PC-9 (cell line): Measurements from ENCODE around the gene AGBL4. TPM values are rescaled to one million over a fixed set of nuclear protein-coding genes. Genes with fewer than 3 reads are reported as not detected.

ENCODE experiments used
- BruUV-seq: library from RNA; stranded (reverse); fragments of 400-500 nt; replicated peaks from 2 replicates; lab custom pipeline; 2021; lab: Mats Ljungman, UMichigan
- CTCF ChIA-PET: fragments of 300-600 bp; sonication (Branson Sonifier 250); formaldehyde crosslinking; loops from one replicate; lab custom pipeline; 2022; ENCODE audit warnings: antibody characterized with exemption; lab: Charles Lee
- POLR2A ChIA-PET: fragments of 300-600 bp; sonication (Branson Sonifier 250); formaldehyde crosslinking; loops from one replicate; lab custom pipeline; 2022; ENCODE audit warnings: antibody characterized with exemption; ENCODE audit not compliant: unreplicated experiment; lab: Charles Lee
- DNase-seq, 2 experiments: peaks; one replicate each; pipeline versions ENCODE4 v3.0.0 to v3.0.0-alpha.2; 2015 to 2022; ENCODE audit warnings: mixed read lengths in 1 of 2
- H2AFZ ChIP-seq: fragments of 200-600 bp; sonication (generic); 2 replicates; pipeline ENCODE4 v1.8.1; 2017; ENCODE audit warnings: antibody characterized with exemption
- H3F3A ChIP-seq: fragments of 200-600 bp; sonication (generic); 2 replicates; pipeline ENCODE4 v1.8.1; 2017; ENCODE audit warnings: antibody characterized with exemption, mild to moderate bottlenecking, low read depth; ENCODE audit not compliant: insufficient read depth
- H3K27ac ChIP-seq: fragments of 200-600 bp; sonication (generic); 2 replicates; pipeline ENCODE4 v1.6.1; 2016; ENCODE audit warnings: mixed run types
- H3K27me3 ChIP-seq: fragments of 200-600 bp; sonication (generic); 2 replicates; pipeline ENCODE4 v1.6.1; 2016; ENCODE audit warnings: low read depth, mixed run types; ENCODE audit not compliant: insufficient read depth
- H3K36me3 ChIP-seq: fragments of 200-600 bp; sonication (generic); 2 replicates; pipeline ENCODE4 v1.6.1; 2016; ENCODE audit warnings: low read depth, mixed run types
- H3K4me1 ChIP-seq: fragments of 200-600 bp; sonication (generic); replicated peaks from 2 replicates; pipeline ENCODE4 v1.6.1; 2016; ENCODE audit warnings: mixed run types; ENCODE audit not compliant: insufficient read depth
- H3K4me2 ChIP-seq: fragments of 200-600 bp; sonication (generic); 2 replicates; pipeline ENCODE4 v1.6.1; 2017; ENCODE audit warnings: mixed run types
- H3K4me3 ChIP-seq: fragments of 200-600 bp; sonication (generic); 2 replicates; pipeline ENCODE4 v1.6.1; 2016; ENCODE audit warnings: mixed run types
- H3K79me2 ChIP-seq: fragments of 200-600 bp; sonication (generic); 2 replicates; pipeline ENCODE4 v1.6.1; 2017; ENCODE audit warnings: low read depth, mixed run types
- H3K9me2 ChIP-seq: fragments of 200-600 bp; sonication (generic); 2 replicates; pipeline ENCODE4 v1.8.1; 2017; ENCODE audit warnings: mild to moderate bottlenecking; ENCODE audit not compliant: insufficient read depth
- H3K9me3 ChIP-seq: fragments of 200-600 bp; sonication (generic); 2 replicates; pipeline ENCODE4 v1.8.1; 2016; ENCODE audit warnings: low read depth; ENCODE audit not compliant: insufficient read depth
- H4K20me1 ChIP-seq: fragments of 200-600 bp; sonication (generic); 2 replicates; pipeline ENCODE4 v1.8.1; 2017; ENCODE audit not compliant: insufficient read depth
- CTCF ChIP-seq: fragments of 200-600 bp; sonication (generic); conservative IDR thresholded peaks from 2 replicates; pipeline ENCODE4 v1.6.1; 2017; ENCODE audit warnings: mixed run types, antibody characterized with exemption, mild to moderate bottlenecking, moderate library complexity
- EZH2 ChIP-seq: fragments of 200-600 bp; sonication (generic); IDR thresholded peaks from 2 replicates; pipeline ENCODE4 v1.8.0; 2017; ENCODE audit warnings: antibody characterized with exemption, low read depth
- intact Hi-C: fragments of 100-400 bp; cut with micrococcal nuclease; formaldehyde crosslinking; loops from one replicate; pipeline ENCODE4 v1.10.0; 2022; ENCODE audit not compliant: unreplicated experiment
- total RNA-seq: library from RNA; stranded (reverse); gene quantifications from 2 replicates; pipeline ENCODE4 v1.2.3, GENCODE V29; 2021

Gene AGBL4
- total RNA-seq, 1 experiment from 2014 or later: not detected

GRCh38 chr1:48644905-48645605, 1378.7 kb downstream of the AGBL4 start:
- intact Hi-C loops: no loop called here
- H3K4me2 ChIP-seq: no peak overlapping the region
- POLR2A ChIA-PET: no interaction called here

GRCh38 chr1:48644190-48644900, 1379.4 kb downstream of the AGBL4 start:
- Histone ChIP-seq H3K27me3 (peaks cover 8% of the 10 kb centered on the region; the same call in 1 of the 2 replicates), H3K4me1 (no peaks in the 10 kb centered on the region), H4K20me1 (no peaks in the 10 kb centered on the region), H3K27ac (no peak overlapping the region), H3K36me3 (no peaks in the 10 kb centered on the region), H2AFZ (no peak overlapping the region), H3K4me3 (no peak overlapping the region), H3K4me2 (no peak overlapping the region), H3K9me2 (no peaks in the 10 kb centered on the region), H3K9me3 (no peaks in the 10 kb centered on the region), H3K79me2 (no peaks in the 10 kb centered on the region), H3F3A (no peaks in the 10 kb centered on the region)
- no peak for DNase-seq
- no TSS peak for BruUV-seq
- TF ChIP-seq CTCF (no peak), EZH2 (no peak)
- CTCF ChIA-PET: no interaction called here
- POLR2A ChIA-PET: no interaction called here
- intact Hi-C loops: no loop called here

More at GRCh38 chr1:48644905-48645605, 1378.7 kb downstream of the AGBL4 start:
- no peak for TF ChIP-seq CTCF
- no peak for TF ChIP-seq EZH2
- Histone ChIP-seq H3K27me3 (peaks cover 8% of the 10 kb centered on the region; the same call in 1 of the 2 replicates), H3K4me3 (no peak overlapping the region), H3F3A (no peaks in the 10 kb centered on the region), H4K20me1 (no peaks in the 10 kb centered on the region), H3K4me1 (no peaks in the 10 kb centered on the region), H3K36me3 (no peaks in the 10 kb centered on the region), H3K27ac (no peak overlapping the region), H3K79me2 (no peaks in the 10 kb centered on the region), H3K9me3 (no peaks in the 10 kb centered on the region), H2AFZ (no peak overlapping the region), H3K9me2 (no peaks in the 10 kb centered on the region)
- DNase-seq: no peak
- CTCF ChIA-PET: no interaction called here
- BruUV-seq: no TSS peak

GRCh38 chr1:48643193-48643592, 1380.6 kb downstream of the AGBL4 start:
- BruUV-seq: no TSS peak
- intact Hi-C loops: no loop called here

More at GRCh38 chr1:48643193-48643592, 1380.6 kb downstream of the AGBL4 start:
- H2AFZ ChIP-seq: no peak overlapping the region
- no peaks in the 10 kb centered on the region for H4K20me1 ChIP-seq
- no peak for DNase-seq
- no peaks in the 10 kb centered on the region for H3K9me2 ChIP-seq
- H3K27ac ChIP-seq: no peak overlapping the region
- H3K27me3 ChIP-seq: peaks cover 8% of the 10 kb centered on the region; the same call in 1 of the 2 replicates
- CTCF ChIA-PET: no interaction called here
- H3K79me2 ChIP-seq: no peaks in the 10 kb centered on the region
- no peaks in the 10 kb centered on the region for H3K9me3 ChIP-seq
- POLR2A ChIA-PET: no interaction called here
- no peak overlapping the region for H3K4me2 ChIP-seq
- H3K4me1 ChIP-seq: no peaks in the 10 kb centered on the region
- H3F3A ChIP-seq: no peaks in the 10 kb centered on the region
- no peaks in the 10 kb centered on the region for H3K36me3 ChIP-seq
- TF ChIP-seq EZH2 (no peak), CTCF (no peak)
- no peak overlapping the region for H3K4me3 ChIP-seq
